Measurements from ENCODE around the gene KLK11. TPM values are rescaled to one million over a fixed set of nuclear protein-coding genes. Genes with fewer than 3 reads are reported as not detected.
A peak's percentile ranks its signal among the peaks of the same experiment; 100 is the strongest.

The KLK11 gene
- total RNA-seq, 6 donors from 2014 or later, result 13.3 to 37.7 (median 22.9) TPM

DNA sequence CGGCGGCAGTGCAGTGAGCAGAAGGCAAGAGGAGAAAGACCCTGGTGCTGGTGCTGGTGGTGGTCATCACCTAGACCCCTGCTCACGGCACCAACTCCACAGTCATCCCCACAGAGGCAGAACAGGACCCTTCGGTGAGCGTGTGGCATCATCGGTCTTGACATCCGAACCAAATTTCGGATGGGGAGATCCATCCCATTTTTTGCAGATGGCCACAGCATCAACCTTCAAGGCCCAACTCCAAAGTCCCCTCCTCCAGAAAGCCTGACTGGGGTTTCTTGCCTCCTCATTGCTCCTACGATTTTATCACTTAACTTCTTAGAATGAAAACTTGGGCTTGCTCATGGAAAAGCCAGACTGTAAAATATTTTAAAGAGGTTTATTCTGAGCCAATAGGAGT lies 17.1 kb upstream of the KLK11 start:
- H3K36me3 ChIP-seq, result no peaks in the 10 kb centered on the region

DNA sequence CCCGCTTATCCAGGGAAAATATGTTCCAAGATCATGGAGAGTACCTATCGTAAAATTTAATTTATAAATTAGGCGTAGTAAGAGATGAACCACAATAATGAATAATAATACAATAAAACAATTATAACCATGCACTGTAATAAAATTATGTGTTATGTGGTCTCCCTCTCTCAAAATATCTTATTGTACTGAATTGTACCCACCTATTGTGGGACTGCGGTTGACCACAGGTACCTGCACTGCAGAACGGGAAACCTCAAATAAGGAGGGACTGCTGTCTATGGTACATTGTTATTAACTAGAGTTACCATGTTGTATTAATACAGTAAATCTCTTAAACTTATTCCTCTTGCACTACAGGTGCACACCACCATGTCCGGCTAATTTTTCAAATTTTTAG lies 13.7 kb upstream of the KLK11 start:
- Histone ChIP-seq H3K36me3 (no peaks in the 10 kb centered on the region), H3K9me3 (no peaks in the 10 kb centered on the region), H3K4me3 (no peak overlapping the region), H3K27ac (no peak overlapping the region), H3K27me3 (no peaks in the 10 kb centered on the region), H3K4me1 (no peaks in the 10 kb centered on the region)
- TF ChIP-seq, protein P1, sequence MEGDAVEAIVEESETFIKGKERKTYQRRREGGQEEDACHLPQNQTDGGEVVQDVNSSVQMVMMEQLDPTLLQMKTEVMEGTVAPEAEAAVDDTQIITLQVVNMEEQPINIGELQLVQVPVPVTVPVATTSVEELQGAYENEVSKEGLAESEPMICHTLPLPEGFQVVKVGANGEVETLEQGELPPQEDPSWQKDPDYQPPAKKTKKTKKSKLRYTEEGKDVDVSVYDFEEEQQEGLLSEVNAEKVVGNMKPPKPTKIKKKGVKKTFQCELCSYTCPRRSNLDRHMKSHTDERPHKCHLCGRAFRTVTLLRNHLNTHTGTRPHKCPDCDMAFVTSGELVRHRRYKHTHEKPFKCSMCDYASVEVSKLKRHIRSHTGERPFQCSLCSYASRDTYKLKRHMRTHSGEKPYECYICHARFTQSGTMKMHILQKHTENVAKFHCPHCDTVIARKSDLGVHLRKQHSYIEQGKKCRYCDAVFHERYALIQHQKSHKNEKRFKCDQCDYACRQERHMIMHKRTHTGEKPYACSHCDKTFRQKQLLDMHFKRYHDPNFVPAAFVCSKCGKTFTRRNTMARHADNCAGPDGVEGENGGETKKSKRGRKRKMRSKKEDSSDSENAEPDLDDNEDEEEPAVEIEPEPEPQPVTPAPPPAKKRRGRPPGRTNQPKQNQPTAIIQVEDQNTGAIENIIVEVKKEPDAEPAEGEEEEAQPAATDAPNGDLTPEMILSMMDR (IDR thresholded peaks at IDR 0.05), result no peak
- DNase-seq (no peak), ATAC-seq (ENCODE audit: low FRiP score in 2 of 2) (no peak)
- WGBS, 2 donors, result 90 to 91% methylated on average over 6 of the region's 6 CpGs

More for the DNA sequence above, 17.1 kb upstream of the KLK11 start:
- DNase-seq (no peak), ATAC-seq (ENCODE audit: low FRiP score in 2 of 2) (no peak)
- TF ChIP-seq, protein P1 (IDR thresholded peaks at IDR 0.05), result no peak
- no peak for TF ChIP-seq POLR2AphosphoS5 (IDR thresholded peaks at IDR 0.05)
- no peak for TF ChIP-seq EP300 (IDR thresholded peaks at IDR 0.05)
- no peak for TF ChIP-seq POLR2A (IDR thresholded peaks at IDR 0.05)
- Histone ChIP-seq H3K4me3 (no peak overlapping the region), H3K4me1 (no peaks in the 10 kb centered on the region), H3K27ac (no peak overlapping the region), H3K9me3 (no peaks in the 10 kb centered on the region), H3K27me3 (no peaks in the 10 kb centered on the region)
- 81 to 85% methylated on average over 9 of the region's 9 CpGs for WGBS, 2 donors

DNA sequence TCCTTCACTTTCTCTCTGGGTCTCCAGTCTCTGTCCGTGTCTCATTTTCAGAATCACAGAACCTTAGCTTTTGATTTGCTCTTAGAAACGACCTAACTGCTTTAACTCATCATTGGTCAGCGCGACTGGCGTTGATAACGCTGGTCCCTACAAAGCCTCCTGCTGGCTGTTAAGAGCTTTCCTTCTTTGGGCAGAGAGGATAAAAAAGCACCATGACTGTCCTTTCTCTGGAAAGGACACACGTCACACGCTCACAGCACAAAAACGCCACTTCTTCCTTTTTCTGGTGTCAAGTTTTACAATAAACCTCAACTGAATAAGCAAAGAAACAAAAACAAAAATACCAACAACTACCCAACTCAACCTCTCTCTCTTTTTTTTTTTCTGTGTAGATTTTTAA lies 10.1 kb upstream of the KLK11 start:
- WGBS, 2 donors, result 47 to 54% methylated on average over 9 of the region's 9 CpGs
- no peak overlapping the region for H3K4me3 ChIP-seq
- H3K27ac ChIP-seq, result no peak overlapping the region
- DNase-seq (no peak), ATAC-seq (ENCODE audit: low FRiP score in 2 of 2) (no peak)
- H3K9me3 ChIP-seq, result no peaks in the 10 kb centered on the region
- no peaks in the 10 kb centered on the region for H3K36me3 ChIP-seq
- H3K4me1 ChIP-seq, result no peaks in the 10 kb centered on the region
- TF ChIP-seq POLR2A (IDR thresholded peaks at IDR 0.05), result no peak
- no peak for TF ChIP-seq EP300 (IDR thresholded peaks at IDR 0.05)
- TF ChIP-seq, protein P1 (IDR thresholded peaks at IDR 0.05), result no peak
- no peak for TF ChIP-seq POLR2AphosphoS5 (IDR thresholded peaks at IDR 0.05)
- no peaks in the 10 kb centered on the region for H3K27me3 ChIP-seq

DNA sequence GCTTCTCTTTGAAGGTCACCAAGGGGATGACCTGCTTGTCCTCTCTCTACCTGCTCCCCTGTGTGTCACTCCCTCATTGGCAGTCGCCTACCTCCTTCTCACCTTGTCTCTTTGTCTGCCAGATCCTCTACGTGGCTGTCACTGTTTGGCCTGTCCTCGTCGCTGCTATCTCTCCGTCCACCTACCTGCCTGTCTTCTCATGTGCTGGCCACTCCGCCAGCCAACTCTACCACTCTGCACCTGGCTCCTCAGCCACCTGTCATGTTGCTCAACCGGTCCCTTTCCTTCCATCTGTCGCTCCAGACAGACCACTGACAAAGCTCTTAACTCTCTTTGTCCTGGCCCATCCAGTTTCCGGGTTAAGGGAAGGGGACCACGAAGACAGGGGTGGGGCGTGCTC lies 8.3 kb upstream of the KLK11 start, which contains the start of gene KLK12:
TSS of gene KLK12 (minus strand) at position 299 of the 400 bp plus-strand sequence. CDS start 381 bp downstream, outside the sequence.
- Histone ChIP-seq H3K27ac (no peak within 1 kb of the TSS), H3K4me3 (no peak within 1 kb of the TSS), H3K36me3 (no peaks in the 10 kb centered on the region), H3K27me3 (no peaks in the 10 kb centered on the region), H3K4me1 (no peaks in the 10 kb centered on the region), H3K9me3 (no peaks in the 10 kb centered on the region)
- no peak for DNase-seq
- ATAC-seq (ENCODE audit: low FRiP score in 2 of 2), result no peak
- TF ChIP-seq EP300 (IDR thresholded peaks at IDR 0.05) (no peak), POLR2A (IDR thresholded peaks at IDR 0.05) (no peak), POLR2AphosphoS5 (IDR thresholded peaks at IDR 0.05) (no peak)
- TF ChIP-seq, protein P1 (IDR thresholded peaks at IDR 0.05), result no peak
- WGBS, 2 donors, result 37 to 48% methylated on average over 11 of the region's 11 CpGs

- peaks cover 0 to 5% (median 0%) of the 10 kb centered on the region in 4 donors for H3K27me3 ChIP-seq
- no peaks in the 10 kb centered on the region for H3K36me3 ChIP-seq
- no peaks in the 10 kb centered on the region for H3K9me3 ChIP-seq
- WGBS, 2 donors, result 90 to 93% methylated on average over 12 to 28 of the region's 28 CpGs
- no peak overlapping the region for H3K4me3 ChIP-seq
- no peak overlapping the region for H3K27ac ChIP-seq
- TF ChIP-seq, protein P1 (IDR thresholded peaks at IDR 0.05), result no peak
- no peak for TF ChIP-seq EP300 (IDR thresholded peaks at IDR 0.05)
- no peak for TF ChIP-seq POLR2A (IDR thresholded peaks at IDR 0.05)
- TF ChIP-seq POLR2AphosphoS5 (IDR thresholded peaks at IDR 0.05), result no peak
- ATAC-seq (ENCODE audit: low FRiP score in 2 of 2) (no peak), DNase-seq (peak in 1 of 2 donors; percentile 76)
- H3K4me1 ChIP-seq, result no peaks in the 10 kb centered on the region
Observed at GRCh38 chr19:51031880-51032225, 5.4 kb upstream of the KLK11 start.

Measured in upper lobe of left lung (tissue), 6 donors.